ENCODE data around the gene ZNF37A.
"Not testable (repeated sequence)": the region's sequence is repeated elsewhere in the genome, so short reads cannot be mapped to it uniquely, and the experiment has no call there.

ZNF37A gene

DNA sequence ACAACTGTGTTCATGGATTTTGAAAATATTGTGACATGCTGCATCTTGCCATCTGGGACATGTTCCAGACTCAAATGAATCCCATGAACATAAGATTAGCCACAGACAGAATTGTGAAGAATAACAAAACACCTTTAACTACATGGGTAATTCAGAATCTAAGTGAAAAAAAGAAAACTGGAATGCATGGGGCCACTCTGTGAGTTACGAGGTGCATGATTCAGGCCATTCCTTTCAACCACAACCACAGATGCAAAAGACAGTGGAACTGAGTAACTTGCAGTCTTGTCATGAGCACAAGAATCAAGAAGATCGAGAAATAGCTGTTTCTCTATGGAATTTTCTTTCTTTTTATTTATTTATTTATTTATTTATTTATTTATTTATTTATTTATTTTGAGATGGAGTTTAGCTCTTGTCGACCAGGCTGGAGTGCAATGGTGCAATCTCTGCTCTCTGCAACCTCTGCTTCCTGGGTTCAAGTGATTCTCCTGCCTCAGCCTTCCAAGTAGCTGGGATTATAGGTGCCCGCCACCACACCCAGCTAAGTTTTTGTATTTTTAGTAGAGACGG is 56.8 kb downstream of the ZNF37A start:
- not testable (repeated sequence) for DNase-seq

DNA sequence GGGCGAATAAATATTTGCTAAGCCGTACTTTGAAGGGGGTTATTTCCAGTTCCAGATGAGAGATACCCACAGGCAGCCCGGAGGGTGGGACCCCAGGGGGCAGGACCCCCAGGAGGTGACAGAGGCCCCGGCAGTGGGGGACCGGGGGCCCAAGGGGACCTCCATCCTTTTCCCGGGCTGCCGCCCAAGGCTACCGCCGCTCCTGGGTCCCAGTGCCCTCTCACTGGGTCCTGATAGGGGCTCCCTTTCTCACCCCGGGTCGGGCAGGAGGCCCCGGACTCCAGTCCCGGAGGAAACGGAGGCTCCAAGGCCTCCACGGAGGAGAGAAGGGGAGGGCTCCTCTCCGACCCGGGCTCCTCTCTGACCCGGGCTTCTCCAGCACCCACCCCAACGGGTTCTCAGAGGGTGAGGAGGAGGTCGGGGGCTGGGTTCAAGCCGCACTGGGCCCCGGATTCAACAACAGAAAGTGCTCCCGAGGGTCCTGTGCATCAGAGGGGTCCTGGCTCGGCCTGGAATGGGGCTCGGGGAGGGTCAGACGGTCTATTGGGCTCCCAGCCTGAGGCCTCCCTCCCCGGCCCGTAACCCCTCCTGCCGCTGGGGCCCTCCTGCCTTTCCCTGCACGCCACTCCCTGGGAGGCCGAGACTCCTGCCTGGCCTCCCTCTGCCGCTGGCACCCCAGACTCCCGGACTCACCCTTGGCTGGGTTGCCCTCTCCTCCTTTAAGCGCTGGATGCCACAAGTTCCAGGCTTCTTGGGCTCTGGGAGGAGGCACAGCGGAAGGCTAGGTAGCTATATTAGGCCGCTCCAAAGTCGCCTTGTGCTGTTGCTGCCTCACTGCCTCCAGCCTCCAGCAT is 62.5 kb downstream of the ZNF37A start:
- DNase-seq: no peak

DNA sequence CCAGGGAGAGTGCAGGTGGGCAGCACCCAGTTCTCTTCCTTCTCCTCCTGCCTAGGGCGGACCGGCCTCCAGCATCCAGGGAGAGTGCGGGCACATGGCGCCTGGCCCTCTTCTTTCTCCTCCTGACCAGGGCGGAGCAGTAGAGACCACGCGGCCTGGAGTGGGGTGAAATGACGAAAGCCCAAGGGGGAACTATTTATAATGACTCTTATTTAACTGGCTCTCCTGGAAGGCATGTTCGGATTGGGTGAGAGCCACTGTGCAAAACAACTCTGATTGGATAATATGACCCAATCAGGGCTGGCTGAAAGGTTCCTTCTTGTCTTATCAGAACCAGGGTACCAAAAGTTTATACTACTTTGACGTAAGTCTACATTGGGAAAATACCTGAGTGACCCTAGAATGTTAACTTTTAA is 63.1 kb downstream of the ZNF37A start:
- DNase-seq: no peak

DNA sequence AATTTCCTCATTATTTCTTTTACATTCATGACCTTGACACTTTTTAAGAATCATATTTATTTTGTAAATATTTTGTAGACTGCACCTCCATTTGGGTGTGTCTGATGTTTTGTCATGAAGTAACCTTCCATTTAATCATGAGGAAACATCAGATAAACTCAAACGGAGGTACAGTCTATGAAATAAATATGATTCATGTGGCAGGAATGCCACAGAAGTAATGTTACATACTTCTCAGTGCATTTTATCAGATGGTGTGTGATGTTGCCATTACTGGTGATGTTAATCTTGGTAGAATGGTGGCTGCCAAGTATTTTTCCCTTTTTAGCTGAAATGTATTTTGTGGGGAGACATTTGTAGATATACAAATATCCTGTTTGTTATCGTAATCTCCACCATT is 64.9 kb downstream of the ZNF37A start:
- no peak for DNase-seq

DNA sequence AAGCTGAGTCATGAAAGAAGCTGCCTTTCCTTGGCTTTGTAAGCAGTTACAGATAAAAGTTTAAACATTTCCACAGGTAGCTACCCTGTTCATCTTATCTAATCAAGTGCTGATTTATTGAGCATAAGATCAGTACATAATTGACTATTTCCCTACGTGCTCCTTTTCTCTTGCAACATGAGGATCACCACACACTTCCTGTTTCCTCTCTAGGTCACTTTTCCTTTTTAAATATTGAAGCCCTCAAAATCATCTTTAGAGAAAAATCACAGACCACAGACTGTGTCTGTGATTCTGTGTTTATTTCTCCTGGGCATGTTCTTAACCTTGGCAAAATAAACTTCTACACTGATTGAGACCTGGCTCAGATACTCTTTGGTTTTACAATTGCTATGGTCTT is 69.5 kb downstream of the ZNF37A start:
- no peak for DNase-seq

DNA sequence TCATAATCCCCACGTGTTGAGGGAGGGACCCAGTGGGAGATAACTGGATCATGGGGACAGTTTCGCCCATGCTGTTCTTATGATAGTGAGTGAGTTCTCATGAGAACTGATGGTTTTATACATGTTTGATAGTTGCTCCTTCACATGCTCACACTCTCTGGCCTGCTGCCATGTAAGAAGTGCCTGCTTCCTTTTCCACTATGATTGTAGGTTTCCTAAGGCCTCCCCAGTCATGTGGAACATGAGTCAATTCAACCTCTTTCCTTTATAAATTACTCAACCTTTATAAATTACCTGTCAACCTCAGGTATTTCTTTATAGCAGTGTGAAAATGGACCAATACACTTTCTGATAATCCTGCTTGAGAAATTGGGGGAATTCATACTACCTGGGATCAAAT is 80.2 kb downstream of the ZNF37A start:
- no peak for DNase-seq

DNA sequence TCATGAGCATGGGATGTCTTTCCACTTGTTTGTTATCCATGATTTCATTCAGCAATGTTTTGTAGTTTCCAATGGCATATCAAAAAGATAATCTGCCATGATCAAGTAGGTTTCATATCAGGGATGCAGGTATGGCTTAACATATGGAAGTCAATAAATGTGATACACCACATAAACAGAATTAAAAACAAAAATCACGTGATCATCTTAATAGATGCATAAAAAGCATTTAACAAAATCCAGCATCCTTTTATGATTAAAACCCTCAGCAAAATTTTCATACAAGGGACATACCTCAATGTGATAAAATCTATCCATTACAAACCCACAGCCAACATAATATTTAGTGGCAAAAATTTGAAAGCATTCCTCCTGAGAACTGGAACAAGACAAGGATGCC is 90.3 kb downstream of the ZNF37A start:
- DNase-seq: no peak
